Activated CD8-positive, alpha-beta memory T cell treated with anti-CD3 and anti-CD28 coated beads, Interleukin-2, amount 10 ng/mL, durations not matched to agents 7 days and 5 days (primary cell): ENCODE data around the gene PTH1R. TPM values are rescaled to one million over a fixed set of nuclear protein-coding genes. Genes with fewer than 3 reads are reported as not detected.

Experiments
- ATAC-seq: fragments of 150-1000 bp; cut with Tn5 transposase; one replicate; pipeline ENCODE4 v1.10.0; 2021; ENCODE audit warnings: moderate library complexity
- CTCF ChIA-PET: fragments of 350-600 bp; sonication (Branson Sonifier 250); formaldehyde crosslinking; loops from one replicate; lab custom pipeline; 2021; ENCODE audit warnings: antibody characterized with exemption; lab: Charles Lee
- DNase-seq: peaks from one replicate; pipeline ENCODE4 v3.0.0-alpha.2; 2020
- H3K27ac Mint-ChIP-seq: one replicate; pipeline ENCODE4 v1.8.0; 2021; ENCODE audit warnings: mild to moderate bottlenecking, mixed read lengths
- H3K27me3 Mint-ChIP-seq: one replicate; pipeline ENCODE4 v1.8.0; 2021; ENCODE audit warnings: mixed read lengths
- H3K36me3 Mint-ChIP-seq: one replicate; pipeline ENCODE4 v1.8.0; 2021; ENCODE audit warnings: mild to moderate bottlenecking, mixed read lengths
- H3K4me1 Mint-ChIP-seq: one replicate; pipeline ENCODE4 v1.8.0; 2021; ENCODE audit warnings: mixed read lengths
- H3K4me3 Mint-ChIP-seq: one replicate; pipeline ENCODE4 v1.8.0; 2021; ENCODE audit warnings: mild to moderate bottlenecking, moderate library complexity, mixed read lengths
- H3K9me3 Mint-ChIP-seq: one replicate; pipeline ENCODE4 v1.8.0; 2022; ENCODE audit warnings: low read depth, mixed read lengths
- total RNA-seq, 2 experiments: library from RNA; stranded (reverse); gene quantifications; one replicate each; pipeline ENCODE4 v1.2.3, GENCODE V29; 2021

Gene PTH1R
- total RNA-seq, 2 experiments from 2014 or later: not detected

GRCh38 chr3:46895761-46896160 is 18.2 kb downstream of the PTH1R start:
- ATAC-seq (no peak), DNase-seq (no peak)
- Mint-ChIP-seq H3K4me3 (no peak overlapping the region), H3K27me3 (peaks cover 52% of the 10 kb centered on the region), H3K36me3 (no peaks in the 10 kb centered on the region), H3K27ac (no peak overlapping the region), H3K4me1 (peaks cover 12% of the 10 kb centered on the region), H3K9me3 (no peaks in the 10 kb centered on the region)
- CTCF ChIA-PET: interaction anchor here (0.8 to 3.1 kb wide), 13 partner anchors 9 to 193 kb away, joined by 3 to 23 read pairs (median 5); no protein-coding TSS in a partner anchor

- H3K27me3 Mint-ChIP-seq: peaks cover 46% of the 10 kb centered on the region
- no peaks in the 10 kb centered on the region for H3K9me3 Mint-ChIP-seq
- CTCF ChIA-PET: interaction anchor here (1.0 to 3.1 kb wide), 6 partner anchors 9 to 190 kb away, joined by 3 to 23 read pairs (median 11); no protein-coding TSS in a partner anchor
- DNase-seq: no peak
- H3K4me3 Mint-ChIP-seq: no peak overlapping the region
- no peaks in the 10 kb centered on the region for H3K36me3 Mint-ChIP-seq
- ATAC-seq: no peak
- no peak overlapping the region for H3K27ac Mint-ChIP-seq
- H3K4me1 Mint-ChIP-seq: peaks cover 12% of the 10 kb centered on the region
Observed at GRCh38 chr3:46896386-46896785, 18.9 kb downstream of the PTH1R start.

- DNase-seq (no peak), ATAC-seq (no peak)
- CTCF ChIA-PET: interaction anchor here (1.5 to 3.1 kb wide), 2 partner anchors 10 to 11 kb away, joined by 3 to 17 read pairs; no protein-coding TSS in a partner anchor
- peaks cover 40% of the 10 kb centered on the region for H3K27me3 Mint-ChIP-seq
- no peaks in the 10 kb centered on the region for H3K36me3 Mint-ChIP-seq
- no peak overlapping the region for H3K27ac Mint-ChIP-seq
- no peak overlapping the region for H3K4me3 Mint-ChIP-seq
- no peaks in the 10 kb centered on the region for H3K9me3 Mint-ChIP-seq
- peaks cover 12% of the 10 kb centered on the region for H3K4me1 Mint-ChIP-seq
Observed at GRCh38 chr3:46897031-46897430, 19.5 kb downstream of the PTH1R start.

- Mint-ChIP-seq H3K27me3 (peaks cover 31% of the 10 kb centered on the region), H3K9me3 (no peaks in the 10 kb centered on the region), H3K27ac (no peak overlapping the region), H3K4me3 (no peak overlapping the region), H3K36me3 (no peaks in the 10 kb centered on the region), H3K4me1 (peaks cover 10% of the 10 kb centered on the region)
- CTCF ChIA-PET: interaction anchor here (1.0 to 1.5 kb wide), 3 partner anchors 9 to 268 kb away, joined by 3 read pairs; no protein-coding TSS in a partner anchor
- ATAC-seq (no peak), DNase-seq (no peak)
Observed at GRCh38 chr3:46897829-46898320, 20.4 kb downstream of the PTH1R start.

GRCh38 chr3:46898321-46899150 is 21.0 kb downstream of the PTH1R start:
- Mint-ChIP-seq H3K4me1 (peaks cover 11% of the 10 kb centered on the region), H3K36me3 (no peaks in the 10 kb centered on the region), H3K9me3 (no peaks in the 10 kb centered on the region), H3K27me3 (peaks cover 26% of the 10 kb centered on the region), H3K27ac (no peak overlapping the region), H3K4me3 (no peak overlapping the region)
- CTCF ChIA-PET: interaction anchor here (1.0 to 1.5 kb wide), 3 partner anchors 8 to 269 kb away, joined by 3 read pairs; no protein-coding TSS in a partner anchor
- ATAC-seq: no peak
- DNase-seq: no peak

GRCh38 chr3:46899151-46900006 is 21.9 kb downstream of the PTH1R start:
- H3K27me3 Mint-ChIP-seq: peaks cover 18% of the 10 kb centered on the region
- no peak overlapping the region for H3K4me3 Mint-ChIP-seq
- no peaks in the 10 kb centered on the region for H3K36me3 Mint-ChIP-seq

GRCh38 chr3:46900007-46900292 is 22.4 kb downstream of the PTH1R start:
- CTCF ChIA-PET: interaction anchor here (2.4 kb wide), 1 partner anchor 9 kb away, joined by 18 read pairs; no protein-coding TSS in a partner anchor
- no peaks in the 10 kb centered on the region for H3K9me3 Mint-ChIP-seq
- H3K4me1 Mint-ChIP-seq: peaks cover 11% of the 10 kb centered on the region
- no peak for ATAC-seq
- H3K4me3 Mint-ChIP-seq: no peak overlapping the region
- no peak overlapping the region for H3K27ac Mint-ChIP-seq
- DNase-seq: no peak
- H3K36me3 Mint-ChIP-seq: no peaks in the 10 kb centered on the region
- peaks cover 18% of the 10 kb centered on the region for H3K27me3 Mint-ChIP-seq

More at GRCh38 chr3:46899151-46900006, 21.9 kb downstream of the PTH1R start:
- Mint-ChIP-seq H3K9me3 (no peaks in the 10 kb centered on the region), H3K27ac (no peak overlapping the region), H3K4me1 (peaks cover 11% of the 10 kb centered on the region)
- ATAC-seq: no peak
- CTCF ChIA-PET: interaction anchor here (2.4 kb wide), 1 partner anchor 10 kb away, joined by 18 read pairs; no protein-coding TSS in a partner anchor
- no peak for DNase-seq

GRCh38 chr3:46900356-46900755 is 22.8 kb downstream of the PTH1R start:
- Mint-ChIP-seq H3K4me1 (peaks cover 11% of the 10 kb centered on the region), H3K9me3 (no peaks in the 10 kb centered on the region), H3K36me3 (no peaks in the 10 kb centered on the region)

GRCh38 chr3:46901061-46901460 is 23.5 kb downstream of the PTH1R start:
- no peak for ATAC-seq

More at GRCh38 chr3:46900356-46900755, 22.8 kb downstream of the PTH1R start:
- H3K27ac Mint-ChIP-seq: no peak overlapping the region
- CTCF ChIA-PET: interaction anchor here (2.4 kb wide), 1 partner anchor 9 kb away, joined by 18 read pairs; no protein-coding TSS in a partner anchor
- no peak overlapping the region for H3K4me3 Mint-ChIP-seq
- DNase-seq (no peak), ATAC-seq (no peak)
- H3K27me3 Mint-ChIP-seq: peaks cover 14% of the 10 kb centered on the region

GRCh38 chr3:46901591-46902187 is 24.2 kb downstream of the PTH1R start:
- CTCF ChIA-PET: interaction anchor here (1.1 to 2.4 kb wide), 3 partner anchors 7 to 35 kb away, joined by 3 to 18 read pairs (median 3); no protein-coding TSS in a partner anchor
- no peak overlapping the region for H3K27ac Mint-ChIP-seq
- H3K4me3 Mint-ChIP-seq: no peak overlapping the region
- ATAC-seq: no peak
- H3K36me3 Mint-ChIP-seq: no peaks in the 10 kb centered on the region
- no peaks in the 10 kb centered on the region for H3K9me3 Mint-ChIP-seq
- H3K27me3 Mint-ChIP-seq: peaks cover 11% of the 10 kb centered on the region
- DNase-seq: no peak
- H3K4me1 Mint-ChIP-seq: peaks cover 11% of the 10 kb centered on the region

More at GRCh38 chr3:46901061-46901460, 23.5 kb downstream of the PTH1R start:
- Mint-ChIP-seq H3K36me3 (no peaks in the 10 kb centered on the region), H3K27me3 (peaks cover 12% of the 10 kb centered on the region), H3K4me1 (peaks cover 11% of the 10 kb centered on the region), H3K9me3 (no peaks in the 10 kb centered on the region), H3K27ac (no peak overlapping the region), H3K4me3 (no peak overlapping the region)
- CTCF ChIA-PET: interaction anchor here (2.4 kb wide), 1 partner anchor 8 kb away, joined by 18 read pairs; no protein-coding TSS in a partner anchor
- DNase-seq: no peak

GRCh38 chr3:46902188-46902631 is 24.7 kb downstream of the PTH1R start:
- no peaks in the 10 kb centered on the region for H3K36me3 Mint-ChIP-seq
- peaks cover 11% of the 10 kb centered on the region for H3K27me3 Mint-ChIP-seq
- H3K4me1 Mint-ChIP-seq: peaks cover 11% of the 10 kb centered on the region
- no peak overlapping the region for H3K27ac Mint-ChIP-seq
- no peaks in the 10 kb centered on the region for H3K9me3 Mint-ChIP-seq
- ATAC-seq: no peak
- no peak overlapping the region for H3K4me3 Mint-ChIP-seq
- CTCF ChIA-PET: interaction anchor here (1.1 to 1.4 kb wide), 2 partner anchors 9 to 35 kb away, joined by 3 read pairs; no protein-coding TSS in a partner anchor
- no peak for DNase-seq
